Activated CD8-positive, alpha-beta memory T cell treated with anti-CD3 and anti-CD28 coated beads for 4 hours (primary cell): ENCODE results near the gene SCGB1A1.

Experiments used
- DNase-seq, 2 donors: peaks; one replicate each; pipeline ENCODE4 v3.0.0-alpha.2; 2020; ENCODE audit warnings: low read depth in 2 of 2

SCGB1A1 gene

GRCh38 chr11:62398011-62398994 lies 20.5 kb upstream of the SCGB1A1 start:
- DNase-seq: no peak

- no peak for DNase-seq
These were observed 19.5 kb upstream of the SCGB1A1 start for GRCh38 chr11:62399172-62399877.

- DNase-seq: no peak
These were observed 19.0 kb upstream of the SCGB1A1 start for GRCh38 chr11:62399878-62400266.

- no peak for DNase-seq
These were observed 18.6 kb upstream of the SCGB1A1 start for GRCh38 chr11:62400281-62400680.

GRCh38 chr11:62400760-62401159 lies 18.1 kb upstream of the SCGB1A1 start:
- DNase-seq: no peak

- DNase-seq: no peak
These were observed 17.5 kb upstream of the SCGB1A1 start for GRCh38 chr11:62401356-62401755.

- no peak for DNase-seq
These were observed 17.0 kb upstream of the SCGB1A1 start for GRCh38 chr11:62401811-62402210.

GRCh38 chr11:62402226-62402959 lies 16.4 kb upstream of the SCGB1A1 start:
- peak in 1 of 2 donors; percentile 44 for DNase-seq

GRCh38 chr11:62402960-62403730 lies 15.7 kb upstream of the SCGB1A1 start:
- no peak for DNase-seq

- DNase-seq: no peak
These were observed 14.4 kb upstream of the SCGB1A1 start for GRCh38 chr11:62404435-62404834.

GRCh38 chr11:62404901-62405300 lies 13.9 kb upstream of the SCGB1A1 start:
- DNase-seq: no peak

GRCh38 chr11:62406034-62406433 lies 12.8 kb upstream of the SCGB1A1 start:
- DNase-seq: no peak

GRCh38 chr11:62409831-62410230 lies 9.0 kb upstream of the SCGB1A1 start:
- DNase-seq: no peak

- DNase-seq: no peak
These were observed 7.9 kb upstream of the SCGB1A1 start for GRCh38 chr11:62410972-62411371.

- no peak for DNase-seq
These were observed 7.3 kb upstream of the SCGB1A1 start for GRCh38 chr11:62411524-62411923.

- DNase-seq: no peak
These were observed 5.7 kb upstream of the SCGB1A1 start for GRCh38 chr11:62413060-62413696.

- DNase-seq: no peak
These were observed 2.2 kb upstream of the SCGB1A1 start for GRCh38 chr11:62416596-62416995.

GRCh38 chr11:62418136-62418535 lies 697 bp upstream of the SCGB1A1 start:
- no peak for DNase-seq

- no peak for DNase-seq
These were observed 589 bp downstream of the SCGB1A1 start for GRCh38 chr11:62419314-62419929.

GRCh38 chr11:62419943-62420342 lies 1.1 kb downstream of the SCGB1A1 start:
- DNase-seq: no peak
